ENCODE data around the gene ADO. TPM values are rescaled to one million over a fixed set of nuclear protein-coding genes. Genes with fewer than 3 reads are reported as not detected.

The ADO gene
- total and polyA plus RNA-seq, 9 of the 15 experiments (the other 6 are each of a cell fraction or from before 2014, with no cell fraction given) = 3.0 to 20.0 (median 16.1) TPM

DNA sequence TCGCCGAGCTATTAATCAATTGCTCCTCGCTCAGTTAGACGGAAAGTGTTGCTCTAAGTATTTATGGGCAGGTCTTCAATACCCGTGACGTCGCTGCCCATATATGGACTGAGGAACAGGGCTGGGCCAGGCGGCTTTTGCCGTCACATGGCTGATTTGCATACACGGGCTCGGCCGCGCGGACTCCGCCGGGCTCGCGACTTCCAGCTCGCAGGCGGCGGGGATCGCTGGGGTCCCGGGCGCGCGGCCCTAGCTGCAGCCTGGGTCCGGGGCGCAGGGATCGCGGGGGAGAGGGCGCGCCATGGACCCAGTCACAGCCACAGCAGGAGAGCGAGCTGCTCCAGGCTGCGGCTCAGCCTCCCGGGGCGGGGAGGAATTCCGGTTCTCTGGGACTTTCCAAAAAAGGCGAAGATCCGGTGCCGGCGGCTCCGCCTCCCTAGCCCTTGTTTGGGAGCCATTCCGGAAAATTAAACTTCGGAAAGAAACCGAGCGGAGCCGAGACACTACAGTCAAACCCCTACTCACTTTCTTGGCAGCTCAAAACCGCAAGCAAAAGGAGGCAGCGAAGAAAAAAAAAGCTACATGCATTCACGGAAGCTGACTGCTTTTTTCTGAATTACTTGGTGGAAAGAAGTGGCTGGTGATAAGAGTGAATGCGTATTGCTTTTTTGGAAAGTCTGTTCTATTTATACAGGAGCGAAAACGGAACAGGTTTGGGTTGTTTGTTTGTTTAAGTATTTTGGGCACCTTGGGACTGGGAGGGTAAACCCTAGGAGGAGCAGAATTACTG is 12.0 kb downstream of the ADO start, which contains the start of gene EGR2 (continued):
- TF ChIP-seq, protein P1, sequence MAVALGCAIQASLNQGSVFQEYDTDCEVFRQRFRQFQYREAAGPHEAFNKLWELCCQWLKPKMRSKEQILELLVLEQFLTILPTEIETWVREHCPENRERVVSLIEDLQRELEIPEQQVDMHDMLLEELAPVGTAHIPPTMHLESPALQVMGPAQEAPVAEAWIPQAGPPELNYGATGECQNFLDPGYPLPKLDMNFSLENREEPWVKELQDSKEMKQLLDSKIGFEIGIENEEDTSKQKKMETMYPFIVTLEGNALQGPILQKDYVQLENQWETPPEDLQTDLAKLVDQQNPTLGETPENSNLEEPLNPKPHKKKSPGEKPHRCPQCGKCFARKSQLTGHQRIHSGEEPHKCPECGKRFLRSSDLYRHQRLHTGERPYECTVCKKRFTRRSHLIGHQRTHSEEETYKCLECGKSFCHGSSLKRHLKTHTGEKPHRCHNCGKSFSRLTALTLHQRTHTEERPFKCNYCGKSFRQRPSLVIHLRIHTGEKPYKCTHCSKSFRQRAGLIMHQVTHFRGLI (CRISPR knock-in tag; IDR thresholded peaks at IDR 0.05) = no peak
- no peak for TF ChIP-seq ZNF584 (CRISPR knock-in tag; IDR thresholded peaks at IDR 0.05; ENCODE audit: low read depth)
- no peak for TF ChIP-seq HDGF (IDR thresholded peaks at IDR 0.05)
- TF ChIP-seq GMEB1 (CRISPR knock-in tag; IDR thresholded peaks at IDR 0.05) = no peak
- TF ChIP-seq PPARD (CRISPR knock-in tag; IDR thresholded peaks at IDR 0.05) = no peak
- TF ChIP-seq, protein P2, sequence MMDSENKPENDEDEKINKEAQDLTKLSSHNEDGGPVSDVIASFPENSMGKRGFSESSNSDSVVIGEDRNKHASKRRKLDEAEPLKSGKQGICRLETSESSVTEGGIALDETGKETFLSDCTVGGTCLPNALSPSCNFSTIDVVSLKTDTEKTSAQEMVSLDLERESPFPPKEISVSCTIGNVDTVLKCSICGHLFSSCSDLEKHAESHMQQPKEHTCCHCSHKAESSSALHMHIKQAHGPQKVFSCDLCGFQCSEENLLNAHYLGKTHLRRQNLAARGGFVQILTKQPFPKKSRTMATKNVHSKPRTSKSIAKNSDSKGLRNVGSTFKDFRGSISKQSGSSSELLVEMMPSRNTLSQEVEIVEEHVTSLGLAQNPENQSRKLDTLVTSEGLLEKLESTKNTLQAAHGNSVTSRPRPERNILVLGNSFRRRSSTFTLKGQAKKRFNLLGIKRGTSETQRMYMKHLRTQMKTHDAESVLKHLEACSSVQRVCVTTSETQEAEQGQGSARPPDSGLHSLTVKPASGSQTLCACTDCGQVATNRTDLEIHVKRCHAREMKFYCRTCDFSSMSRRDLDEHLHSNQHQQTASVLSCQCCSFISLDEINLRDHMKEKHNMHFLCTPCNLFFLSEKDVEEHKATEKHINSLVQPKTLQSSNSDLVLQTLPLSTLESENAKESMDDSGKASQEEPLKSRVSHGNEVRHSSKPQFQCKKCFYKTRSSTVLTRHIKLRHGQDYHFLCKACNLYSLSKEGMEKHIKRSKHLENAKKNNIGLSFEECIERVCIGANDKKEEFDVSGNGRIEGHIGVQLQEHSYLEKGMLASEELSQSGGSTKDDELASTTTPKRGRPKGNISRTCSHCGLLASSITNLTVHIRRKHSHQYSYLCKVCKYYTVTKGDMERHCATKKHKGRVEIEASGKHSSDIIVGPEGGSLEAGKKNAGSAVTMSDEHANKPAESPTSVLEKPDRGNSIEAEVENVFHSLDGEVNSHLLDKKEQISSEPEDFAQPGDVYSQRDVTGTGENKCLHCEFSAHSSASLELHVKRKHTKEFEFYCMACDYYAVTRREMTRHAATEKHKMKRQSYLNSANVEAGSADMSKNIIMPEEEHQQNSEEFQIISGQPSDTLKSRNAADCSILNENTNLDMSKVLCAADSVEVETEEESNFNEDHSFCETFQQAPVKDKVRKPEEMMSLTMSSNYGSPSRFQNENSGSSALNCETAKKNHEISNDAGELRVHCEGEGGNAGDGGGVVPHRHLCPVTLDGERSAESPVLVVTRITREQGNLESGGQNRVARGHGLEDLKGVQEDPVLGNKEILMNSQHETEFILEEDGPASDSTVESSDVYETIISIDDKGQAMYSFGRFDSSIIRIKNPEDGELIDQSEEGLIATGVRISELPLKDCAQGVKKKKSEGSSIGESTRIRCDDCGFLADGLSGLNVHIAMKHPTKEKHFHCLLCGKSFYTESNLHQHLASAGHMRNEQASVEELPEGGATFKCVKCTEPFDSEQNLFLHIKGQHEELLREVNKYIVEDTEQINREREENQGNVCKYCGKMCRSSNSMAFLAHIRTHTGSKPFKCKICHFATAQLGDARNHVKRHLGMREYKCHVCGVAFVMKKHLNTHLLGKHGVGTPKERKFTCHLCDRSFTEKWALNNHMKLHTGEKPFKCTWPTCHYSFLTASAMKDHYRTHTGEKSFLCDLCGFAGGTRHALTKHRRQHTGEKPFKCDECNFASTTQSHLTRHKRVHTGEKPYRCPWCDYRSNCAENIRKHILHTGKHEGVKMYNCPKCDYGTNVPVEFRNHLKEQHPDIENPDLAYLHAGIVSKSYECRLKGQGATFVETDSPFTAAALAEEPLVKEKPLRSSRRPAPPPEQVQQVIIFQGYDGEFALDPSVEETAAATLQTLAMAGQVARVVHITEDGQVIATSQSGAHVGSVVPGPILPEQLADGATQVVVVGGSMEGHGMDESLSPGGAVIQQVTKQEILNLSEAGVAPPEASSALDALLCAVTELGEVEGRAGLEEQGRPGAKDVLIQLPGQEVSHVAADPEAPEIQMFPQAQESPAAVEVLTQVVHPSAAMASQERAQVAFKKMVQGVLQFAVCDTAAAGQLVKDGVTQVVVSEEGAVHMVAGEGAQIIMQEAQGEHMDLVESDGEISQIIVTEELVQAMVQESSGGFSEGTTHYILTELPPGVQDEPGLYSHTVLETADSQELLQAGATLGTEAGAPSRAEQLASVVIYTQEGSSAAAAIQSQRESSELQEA (IDR thresholded peaks at IDR 0.05; ENCODE audit: low read depth) = no peak
- no peak for TF ChIP-seq ZFP1 (CRISPR knock-in tag; IDR thresholded peaks at IDR 0.05)
- TF ChIP-seq ZNF695 (CRISPR knock-in tag; IDR thresholded peaks at IDR 0.05) = no peak
- no peak for TF ChIP-seq ZHX1 (conservative IDR thresholded peaks at IDR 0.05; ENCODE audit: low read length)
- no peak for TF ChIP-seq STAT5B (CRISPR knock-in tag; IDR thresholded peaks at IDR 0.05)
- TF ChIP-seq POLR2G (IDR thresholded peaks at IDR 0.05; ENCODE audit: low read depth, low read length) = peak; percentile 82
- peak; percentile 51; the same call in 1 of the 2 replicates for TF ChIP-seq MYC (IDR thresholded peaks at IDR 0.05; ENCODE audit: low read depth, low read length)
- TF ChIP-seq MYC (CRISPR knock-in tag; IDR thresholded peaks at IDR 0.05; ENCODE audit: borderline replicate concordance, low read depth) = no peak

All from K562 (cell line).